Keratinocyte (primary cell): ENCODE measurements around the gene NKX6-1.

Experiments used
- EZH2 ChIP-seq: IDR thresholded peaks from one replicate; pipeline ENCODE4 v1.6.1; 2012; ENCODE audit warnings: inconsistent platforms, mild to moderate bottlenecking, low read length, moderate library complexity
- TF ChIP-seq, protein P1 (sequence below), 3 experiments: IDR thresholded peaks in 1 of 3; conservative IDR thresholded peaks in 1 of 3; optimal IDR thresholded peaks in 1 of 3; 2 replicates in 2 of 3; 3 replicates in 1 of 3; pipeline versions ENCODE3 to v1.5.1; 2011; ENCODE audit warnings: low read length in 3 of 3, mild to moderate bottlenecking in 3 of 3, moderate library complexity in 2 of 3, control low read depth in 1 of 3, inconsistent platforms in 1 of 3; ENCODE audit not compliant: insufficient read depth in 2 of 3; ENCODE audit errors: extremely low read depth in 1 of 3

DNA sequence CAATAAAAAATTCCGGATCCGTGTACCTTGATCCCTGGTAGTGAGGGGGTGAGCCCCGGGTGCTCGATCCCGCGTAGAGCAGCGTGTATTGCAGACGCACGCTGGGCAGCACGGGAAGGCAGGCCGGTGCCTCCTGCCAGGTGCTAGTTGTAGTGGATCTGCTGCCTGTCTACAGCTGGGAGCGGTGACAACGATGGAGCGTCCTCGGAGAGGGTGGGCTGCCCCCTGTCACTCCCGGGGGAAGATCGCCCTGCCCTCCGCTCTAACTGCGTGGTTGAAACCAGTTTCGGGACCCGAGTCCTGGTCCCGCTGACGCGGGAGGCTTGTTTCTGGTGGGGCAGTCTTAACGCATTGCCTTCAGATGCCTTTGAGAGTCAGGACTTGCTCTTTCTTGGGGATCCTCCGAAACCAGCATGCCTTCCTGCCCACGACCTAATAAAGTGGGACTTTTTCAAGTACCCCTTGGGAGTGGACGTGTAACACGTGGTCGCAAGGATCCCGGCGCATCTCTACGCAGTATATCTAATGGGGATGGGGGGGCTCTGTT lies 2.7 kb upstream of the NKX6-1 start:
- TF ChIP-seq, protein P1, sequence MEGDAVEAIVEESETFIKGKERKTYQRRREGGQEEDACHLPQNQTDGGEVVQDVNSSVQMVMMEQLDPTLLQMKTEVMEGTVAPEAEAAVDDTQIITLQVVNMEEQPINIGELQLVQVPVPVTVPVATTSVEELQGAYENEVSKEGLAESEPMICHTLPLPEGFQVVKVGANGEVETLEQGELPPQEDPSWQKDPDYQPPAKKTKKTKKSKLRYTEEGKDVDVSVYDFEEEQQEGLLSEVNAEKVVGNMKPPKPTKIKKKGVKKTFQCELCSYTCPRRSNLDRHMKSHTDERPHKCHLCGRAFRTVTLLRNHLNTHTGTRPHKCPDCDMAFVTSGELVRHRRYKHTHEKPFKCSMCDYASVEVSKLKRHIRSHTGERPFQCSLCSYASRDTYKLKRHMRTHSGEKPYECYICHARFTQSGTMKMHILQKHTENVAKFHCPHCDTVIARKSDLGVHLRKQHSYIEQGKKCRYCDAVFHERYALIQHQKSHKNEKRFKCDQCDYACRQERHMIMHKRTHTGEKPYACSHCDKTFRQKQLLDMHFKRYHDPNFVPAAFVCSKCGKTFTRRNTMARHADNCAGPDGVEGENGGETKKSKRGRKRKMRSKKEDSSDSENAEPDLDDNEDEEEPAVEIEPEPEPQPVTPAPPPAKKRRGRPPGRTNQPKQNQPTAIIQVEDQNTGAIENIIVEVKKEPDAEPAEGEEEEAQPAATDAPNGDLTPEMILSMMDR (optimal IDR thresholded peaks at IDR 0.05 in 1 of 3, IDR thresholded peaks at IDR 0.05 in 1 of 3, conservative IDR thresholded peaks at IDR 0.05 in 1 of 3; ENCODE audit: extremely low read depth in 1 of 3, insufficient read depth in 2 of 3, low read length in 3 of 3), result no peak
- TF ChIP-seq EZH2, result peak; percentile 93
